ENCODE results near the gene ITGAD. TPM values are rescaled to one million over a fixed set of nuclear protein-coding genes. Genes with fewer than 3 reads are reported as not detected.

The ITGAD gene
- total RNA-seq, 3 donors from 2014 or later = 0.16 to 0.44 TPM; not detected in 1

GRCh38 chr16:31474173-31474714, 81.1 kb downstream of the ITGAD start:
- H3K4me3 ChIP-seq = no peak overlapping the region
- DNase-seq (ENCODE audit: low spot score in 2 of 2) = no peak
- no peaks in the 10 kb centered on the region for H3K36me3 ChIP-seq
- TF ChIP-seq CTCF (IDR thresholded peaks at IDR 0.05) (no peak), POLR2AphosphoS5 (IDR thresholded peaks at IDR 0.05) (no peak), POLR2A (IDR thresholded peaks at IDR 0.05) (no peak)
- no peaks in the 10 kb centered on the region for H3K27me3 ChIP-seq
- no peaks in the 10 kb centered on the region for H3K9me3 ChIP-seq
- intact Hi-C loops (cut with DNase I; ENCODE audit: low total_unique reads) = no loop called here
- peak overlapping the region in 1 of 2 donors; percentile 6 for H3K27ac ChIP-seq
- no peaks in the 10 kb centered on the region for H3K4me1 ChIP-seq

GRCh38 chr16:31474773-31475738, 81.9 kb downstream of the ITGAD start:
- Histone ChIP-seq H3K27me3 (no peaks in the 10 kb centered on the region), H3K4me1 (no peaks in the 10 kb centered on the region), H3K27ac (no peak overlapping the region), H3K9me3 (no peaks in the 10 kb centered on the region), H3K36me3 (no peaks in the 10 kb centered on the region), H3K4me3 (no peak overlapping the region)
- TF ChIP-seq POLR2A (IDR thresholded peaks at IDR 0.05) (no peak), POLR2AphosphoS5 (IDR thresholded peaks at IDR 0.05) (no peak), CTCF (IDR thresholded peaks at IDR 0.05) (no peak)
- no peak for DNase-seq (ENCODE audit: low spot score in 2 of 2)
- intact Hi-C loops (cut with DNase I; ENCODE audit: low total_unique reads) = no loop called here

GRCh38 chr16:31475946-31476302, 82.8 kb downstream of the ITGAD start:
- no peaks in the 10 kb centered on the region for H3K4me1 ChIP-seq
- intact Hi-C loops (cut with DNase I; ENCODE audit: low total_unique reads) = no loop called here
- no peaks in the 10 kb centered on the region for H3K36me3 ChIP-seq
- H3K4me3 ChIP-seq = no peak overlapping the region
- H3K27me3 ChIP-seq = no peaks in the 10 kb centered on the region
- H3K27ac ChIP-seq = no peak overlapping the region
- H3K9me3 ChIP-seq = no peaks in the 10 kb centered on the region
- no peak for DNase-seq (ENCODE audit: low spot score in 2 of 2)
- TF ChIP-seq POLR2A (IDR thresholded peaks at IDR 0.05) (no peak), CTCF (IDR thresholded peaks at IDR 0.05) (no peak), POLR2AphosphoS5 (IDR thresholded peaks at IDR 0.05) (no peak)

Other genes starting within 250 kb of the ITGAD start
- 1 to 10 TPM in 2 of 3 donors, under 1 TPM in 1; 0.98 to 8.3 (median 2.0) TPM for gene PRSS36, start 243.3 kb upstream of the ITGAD start, total RNA-seq
- gene FUS, start 213.2 kb upstream of the ITGAD start, total RNA-seq = 10 to 100 TPM; 59.0 to 78.3 (median 73.9) TPM
- gene PYCARD, start 190.6 kb upstream of the ITGAD start, total RNA-seq = 10 to 100 TPM; 32.9 to 50.2 (median 35.7) TPM
- under 1 TPM in 2 of 3 donors, not detected in 1; under 0.01 TPM for gene TRIM72, start 179.2 kb upstream of the ITGAD start, total RNA-seq
- gene PYDC1, start 176.2 kb upstream of the ITGAD start, total RNA-seq = not detected
- 10 to 100 TPM in 1 of 3 donors, 1 to 10 TPM in 2; 5.2 to 23.5 (median 8.0) TPM for gene ITGAM, start 133.4 kb upstream of the ITGAD start, total RNA-seq
- 10 to 100 TPM in 1 of 3 donors, 1 to 10 TPM in 2; 3.6 to 16.8 (median 5.1) TPM for gene ITGAX, start 38.2 kb upstream of the ITGAD start, total RNA-seq
- not detected for gene COX6A2, start 35.0 kb downstream of the ITGAD start, total RNA-seq
- gene ZNF843, start 49.5 kb downstream of the ITGAD start, total RNA-seq = 1 to 10 TPM; 1.9 to 3.6 (median 3.1) TPM
- gene ARMC5, start 66.2 kb downstream of the ITGAD start, total RNA-seq = 1 to 10 TPM; 5.3 to 7.2 (median 6.9) TPM
- 10 to 100 TPM; 17.4 to 31.8 (median 30.1) TPM for gene TGFB1I1, start 78.8 kb downstream of the ITGAD start, total RNA-seq
- under 1 TPM in 2 of 3 donors, not detected in 1; 0.44 to 0.98 TPM for gene SLC5A2, start 89.8 kb downstream of the ITGAD start, total RNA-seq
- gene RUSF1, start 115.1 kb downstream of the ITGAD start, total RNA-seq = 10 to 100 TPM; 44.2 to 75.4 (median 68.2) TPM
- gene AHSP, start 134.6 kb downstream of the ITGAD start, total RNA-seq = not detected

Data from breast epithelium (tissue), 4 donors.